HG03025 (cell line): ENCODE measurements around the gene PACSIN1.

Experiments used
- ATAC-seq: cut with Tn5 transposase; IDR thresholded peaks from one replicate; pipeline ENCODE4 v1.9.1; 2021; ENCODE audit warnings: mild to moderate bottlenecking, moderate library complexity; ENCODE audit not compliant: unreplicated experiment, low FRiP score

Gene PACSIN1

GRCh38 chr6:34526241-34526972, 60.5 kb downstream of the PACSIN1 start:
- no peak for ATAC-seq

- peak; percentile 65 for ATAC-seq
Observed at GRCh38 chr6:34526992-34527728, 61.3 kb downstream of the PACSIN1 start.

- no peak for ATAC-seq
Observed at GRCh38 chr6:34527751-34528670, 62.1 kb downstream of the PACSIN1 start.

GRCh38 chr6:34528996-34529664, 63.3 kb downstream of the PACSIN1 start:
- no peak for ATAC-seq

- no peak for ATAC-seq
Observed at GRCh38 chr6:34529665-34530327, 63.9 kb downstream of the PACSIN1 start.

- ATAC-seq = no peak
Observed at GRCh38 chr6:34530753-34531365, 65.0 kb downstream of the PACSIN1 start.

GRCh38 chr6:34531580-34532201, 65.8 kb downstream of the PACSIN1 start:
- no peak for ATAC-seq

GRCh38 chr6:34532230-34532629, 66.4 kb downstream of the PACSIN1 start:
- no peak for ATAC-seq

GRCh38 chr6:34534146-34534545, 68.3 kb downstream of the PACSIN1 start:
- ATAC-seq = no peak

GRCh38 chr6:34534656-34535055, 68.8 kb downstream of the PACSIN1 start:
- no peak for ATAC-seq

GRCh38 chr6:34535199-34535598, 69.3 kb downstream of the PACSIN1 start:
- ATAC-seq = no peak

GRCh38 chr6:34535646-34536045, 69.8 kb downstream of the PACSIN1 start:
- no peak for ATAC-seq

- ATAC-seq = no peak
Observed at GRCh38 chr6:34536251-34536958, 70.5 kb downstream of the PACSIN1 start.

- ATAC-seq = no peak
Observed at GRCh38 chr6:34536959-34537848, 71.3 kb downstream of the PACSIN1 start.

GRCh38 chr6:34537922-34538550, 72.2 kb downstream of the PACSIN1 start:
- no peak for ATAC-seq

GRCh38 chr6:34538581-34538980, 72.7 kb downstream of the PACSIN1 start:
- no peak for ATAC-seq

GRCh38 chr6:34539181-34539580, 73.3 kb downstream of the PACSIN1 start:
- ATAC-seq = no peak
